Ascending aorta (tissue), 2 donors: Measurements from ENCODE around the gene POLR2J. TPM values are rescaled to one million over a fixed set of nuclear protein-coding genes. Genes with fewer than 3 reads are reported as not detected.

Experiments
- DNase-seq, 2 donors: peaks; one replicate each; pipeline ENCODE4 v3.0.0-alpha.2; 2019; ENCODE audit warnings: low spot score in 2 of 2
- H3K27ac ChIP-seq, 2 donors: fragments of 200-600 bp; sonication (generic); one replicate each; pipeline ENCODE4 v1.5.1; 2016 to 2017; ENCODE audit warnings: mild to moderate bottlenecking in 1 of 2
- H3K27me3 ChIP-seq: fragments of 200-600 bp; sonication (generic); one replicate; pipeline ENCODE4 v1.5.1; 2017
- H3K36me3 ChIP-seq, 2 donors: fragments of 200-600 bp; sonication (generic); one replicate each; pipeline ENCODE4 v1.5.1; 2016
- H3K4me1 ChIP-seq, 2 donors: fragments of 200-600 bp; sonication (generic); one replicate each; pipeline ENCODE4 v1.5.1; 2016 to 2017; ENCODE audit warnings: mild to moderate bottlenecking in 1 of 2
- H3K4me3 ChIP-seq, 2 donors: fragments of 200-600 bp; sonication (generic); one replicate each; pipeline ENCODE4 v1.5.1; 2016 to 2017; ENCODE audit warnings: mild to moderate bottlenecking in 1 of 2
- H3K9me3 ChIP-seq, 2 donors: fragments of 200-600 bp; sonication (generic); one replicate each; pipeline ENCODE4 v1.5.1; 2016
- CTCF ChIP-seq, 3 experiments: fragments of 200-600 bp in 2 of 3; fragments of 450-650 bp in 1 of 3; sonication (generic) in 2 of 3; IDR thresholded peaks; one replicate each; pipeline ENCODE4 v1.5.1; 2016 to 2019; ENCODE audit warnings: antibody characterized with exemption in 3 of 3, mild to moderate bottlenecking in 1 of 3, moderate library complexity in 1 of 3
- intact Hi-C: fragments of 100-400 bp; cut with DNase I; formaldehyde crosslinking; loops from one replicate; pipeline ENCODE4 v1.15.1; 2023
- total RNA-seq: library from RNA; depleted of rRNA; stranded (reverse); fragments of >200 nt; gene quantifications from one replicate; pipeline ENCODE4 v1.1.0, GENCODE V29; 2016

The POLR2J gene
- total RNA-seq, 1 donor from 2014 or later: 40.8 TPM

- Histone ChIP-seq H3K4me3 (no peak overlapping the region), H3K36me3 (peaks cover 16 to 25% of the 10 kb centered on the region in 2 donors), H3K9me3 (no peaks in the 10 kb centered on the region), H3K27me3 (no peaks in the 10 kb centered on the region), H3K4me1 (no peaks in the 10 kb centered on the region), H3K27ac (no peak overlapping the region)
- intact Hi-C loops: no loop called here
- no peak for TF ChIP-seq CTCF (IDR thresholded peaks at IDR 0.05)
- DNase-seq: no peak
Observed at GRCh38 chr7:102452451-102452850, 26.3 kb downstream of the POLR2J start.

GRCh38 chr7:102451371-102452054 is 27.2 kb downstream of the POLR2J start:
- Histone ChIP-seq H3K9me3 (no peaks in the 10 kb centered on the region), H3K36me3 (peaks cover 8 to 20% of the 10 kb centered on the region in 2 donors), H3K27me3 (no peaks in the 10 kb centered on the region), H3K4me3 (no peak overlapping the region), H3K27ac (no peak overlapping the region), H3K4me1 (no peaks in the 10 kb centered on the region)
- DNase-seq: no peak
- no peak for TF ChIP-seq CTCF (IDR thresholded peaks at IDR 0.05)
- intact Hi-C loops: no loop called here

GRCh38 chr7:102450242-102450641 is 28.5 kb downstream of the POLR2J start:
- no peaks in the 10 kb centered on the region for H3K4me1 ChIP-seq
- no peak for TF ChIP-seq CTCF (IDR thresholded peaks at IDR 0.05)
- H3K4me3 ChIP-seq: no peak overlapping the region
- no peaks in the 10 kb centered on the region for H3K27me3 ChIP-seq
- peaks cover 4 to 9% of the 10 kb centered on the region in 2 donors for H3K36me3 ChIP-seq
- intact Hi-C loops: no loop called here
- no peak for DNase-seq
- no peaks in the 10 kb centered on the region for H3K9me3 ChIP-seq
- H3K27ac ChIP-seq: no peak overlapping the region

GRCh38 chr7:102449136-102449535 is 29.6 kb downstream of the POLR2J start:
- no peak for DNase-seq
- intact Hi-C loops: no loop called here
- TF ChIP-seq CTCF (IDR thresholded peaks at IDR 0.05): no peak
- Histone ChIP-seq H3K27me3 (no peaks in the 10 kb centered on the region), H3K27ac (no peak overlapping the region), H3K9me3 (no peaks in the 10 kb centered on the region), H3K4me3 (no peak overlapping the region), H3K36me3 (peaks cover 4 to 6% of the 10 kb centered on the region in 2 donors), H3K4me1 (no peaks in the 10 kb centered on the region)

GRCh38 chr7:102447311-102447710 is 31.4 kb downstream of the POLR2J start:
- intact Hi-C loops: no loop called here
- Histone ChIP-seq H3K27me3 (no peaks in the 10 kb centered on the region), H3K4me3 (no peak overlapping the region), H3K9me3 (no peaks in the 10 kb centered on the region), H3K4me1 (no peaks in the 10 kb centered on the region), H3K36me3 (peaks cover 4 to 6% of the 10 kb centered on the region in 2 donors), H3K27ac (no peak overlapping the region)
- no peak for DNase-seq
- no peak for TF ChIP-seq CTCF (IDR thresholded peaks at IDR 0.05)
